AG04450 (cell line): Measurements from ENCODE around the gene KLHL7. TPM values are rescaled to one million over a fixed set of nuclear protein-coding genes. Genes with fewer than 3 reads are reported as not detected.

ENCODE experiments used
- CTCF ChIA-PET: fragments of 300-600, 350-600 bp; formaldehyde crosslinking; extraction: SDS; loops from one replicate; lab custom pipeline; 2022; ENCODE audit warnings: antibody characterized with exemption, inconsistent platforms; lab: Charles Lee
- POLR2A ChIA-PET: fragments of 350-600 bp; formaldehyde crosslinking; extraction: SDS; loops from one replicate; lab custom pipeline; 2021; ENCODE audit warnings: antibody characterized with exemption, inconsistent platforms; lab: Yijun Ruan, JAX
- DNase-seq: peaks from one replicate; pipeline ENCODE4 v3.0.0-alpha.2; 2011; ENCODE audit warnings: low read depth, low spot score
- H3K27ac ChIP-seq: one replicate; pipeline ENCODE4 v1.5.1; 2012; ENCODE audit warnings: low read depth, low read length, control low read depth
- H3K27me3 ChIP-seq: one replicate; pipeline ENCODE4 v1.6.0; 2012; ENCODE audit warnings: low read length; ENCODE audit not compliant: control insufficient read depth, insufficient read depth
- H3K4me3 ChIP-seq: 2 replicates; pipeline ENCODE4 v1.5.1; 2011; ENCODE audit warnings: mild to moderate bottlenecking, low read depth, low read length, control low read depth
- H3K9me3 ChIP-seq: 2 replicates; pipeline ENCODE4 v1.5.1; 2012; ENCODE audit warnings: low read length; ENCODE audit not compliant: control insufficient read depth, insufficient read depth
- polyA plus RNA-seq: library from polyadenylated mRNA; depleted of rRNA; stranded (reverse); fragments of >200 nt; gene quantifications from 2 replicates; pipeline ENCODE4 v1.2.3, GENCODE V29; 2011
- TF ChIP-seq, protein P1 (sequence below): IDR thresholded peaks from 2 replicates; pipeline ENCODE4 v1.5.1; 2011; ENCODE audit warnings: low read depth, low read length, control low read depth, inconsistent platforms

KLHL7 gene
- polyA plus RNA-seq, 1 experiment: 53.7 TPM

DNA sequence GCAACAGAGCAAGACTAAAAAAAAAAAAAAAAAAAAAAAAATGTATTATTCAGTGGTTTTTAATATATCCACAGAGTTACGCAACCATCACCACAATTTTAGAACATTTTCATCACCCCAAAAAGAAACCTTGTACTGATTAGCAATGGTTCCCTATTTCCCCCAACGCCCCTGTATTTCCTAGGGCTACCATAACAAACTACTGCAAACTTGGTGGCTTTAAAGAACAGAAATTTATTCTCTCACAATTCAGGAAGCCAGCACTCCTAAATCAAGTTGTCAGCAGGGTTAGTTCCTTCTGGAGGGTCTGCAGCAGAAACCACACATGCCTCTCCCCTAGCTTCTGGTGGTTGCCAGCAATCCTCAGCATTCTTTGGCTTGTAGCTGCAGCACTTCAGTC, 70.4 kb downstream of the KLHL7 start:
- H3K9me3 ChIP-seq: no peaks in the 10 kb centered on the region
- no peak overlapping the region for H3K4me3 ChIP-seq
- POLR2A ChIA-PET: no interaction called here
- no peak overlapping the region for H3K27ac ChIP-seq
- no peak for DNase-seq
- TF ChIP-seq, protein P1, sequence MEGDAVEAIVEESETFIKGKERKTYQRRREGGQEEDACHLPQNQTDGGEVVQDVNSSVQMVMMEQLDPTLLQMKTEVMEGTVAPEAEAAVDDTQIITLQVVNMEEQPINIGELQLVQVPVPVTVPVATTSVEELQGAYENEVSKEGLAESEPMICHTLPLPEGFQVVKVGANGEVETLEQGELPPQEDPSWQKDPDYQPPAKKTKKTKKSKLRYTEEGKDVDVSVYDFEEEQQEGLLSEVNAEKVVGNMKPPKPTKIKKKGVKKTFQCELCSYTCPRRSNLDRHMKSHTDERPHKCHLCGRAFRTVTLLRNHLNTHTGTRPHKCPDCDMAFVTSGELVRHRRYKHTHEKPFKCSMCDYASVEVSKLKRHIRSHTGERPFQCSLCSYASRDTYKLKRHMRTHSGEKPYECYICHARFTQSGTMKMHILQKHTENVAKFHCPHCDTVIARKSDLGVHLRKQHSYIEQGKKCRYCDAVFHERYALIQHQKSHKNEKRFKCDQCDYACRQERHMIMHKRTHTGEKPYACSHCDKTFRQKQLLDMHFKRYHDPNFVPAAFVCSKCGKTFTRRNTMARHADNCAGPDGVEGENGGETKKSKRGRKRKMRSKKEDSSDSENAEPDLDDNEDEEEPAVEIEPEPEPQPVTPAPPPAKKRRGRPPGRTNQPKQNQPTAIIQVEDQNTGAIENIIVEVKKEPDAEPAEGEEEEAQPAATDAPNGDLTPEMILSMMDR: no peak
- CTCF ChIA-PET: no interaction called here
- no peaks in the 10 kb centered on the region for H3K27me3 ChIP-seq

DNA sequence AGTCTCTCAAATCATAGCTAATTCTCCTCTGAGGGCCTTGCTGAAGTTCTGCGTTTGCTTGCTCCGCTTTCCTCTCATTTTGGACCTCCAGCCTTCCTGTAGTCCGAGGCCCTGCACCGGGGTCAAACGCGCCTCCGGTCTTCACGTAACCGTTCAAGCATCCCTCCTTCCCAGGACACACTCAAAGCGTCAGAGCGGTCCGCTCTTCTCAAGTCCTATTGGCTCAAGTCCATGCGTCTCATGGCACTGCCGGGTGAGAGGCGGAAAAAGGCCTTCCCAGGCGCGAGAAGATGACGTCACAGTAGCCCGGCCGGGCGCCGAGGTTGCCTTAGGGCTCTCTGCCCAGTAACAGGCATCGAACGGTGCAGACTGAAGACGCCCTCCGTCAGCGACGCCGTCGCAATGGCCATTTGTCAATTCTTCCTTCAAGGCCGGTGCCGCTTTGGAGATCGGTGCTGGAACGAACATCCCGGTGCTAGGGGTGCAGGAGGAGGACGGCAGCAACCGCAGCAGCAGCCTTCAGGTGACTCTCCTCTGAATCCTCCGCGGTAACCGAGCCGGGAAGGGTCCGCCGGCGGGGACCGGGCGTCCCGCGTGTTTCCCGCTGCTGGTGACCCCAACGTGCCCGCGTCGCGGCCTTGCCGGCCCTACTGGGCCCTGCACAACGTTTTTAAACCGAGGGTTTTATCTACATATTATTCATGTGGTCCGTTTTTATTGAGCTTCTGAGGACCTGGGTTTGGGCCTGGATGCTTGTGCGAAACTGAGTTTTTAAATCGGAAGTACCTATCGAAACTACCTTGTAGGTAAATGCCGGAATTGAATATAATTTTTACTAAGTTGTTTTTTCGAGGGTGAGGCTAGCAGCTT, 76.3 kb downstream of the KLHL7 start, which contains the start of gene NUP42:
Gene NUP42 (plus strand): TSS at position 365 of the 870 bp plus-strand sequence. CDS start 38 bp downstream, at position 403.
- Histone ChIP-seq H3K9me3 (no peaks in the 10 kb centered on the region), H3K4me3 (peak within 1 kb of the TSS; percentile 94), H3K27me3 (no peaks in the 10 kb centered on the region), H3K27ac (peak within 1 kb of the TSS; percentile 93)
- CTCF ChIA-PET: interaction anchor here (0.6 to 1.2 kb wide), 2 partner anchors 96 to 386 kb away, joined by 3 to 4 read pairs; no protein-coding TSS in a partner anchor
- POLR2A ChIA-PET: interaction anchor here (0.6 to 0.7 kb wide), 2 partner anchors 29 to 96 kb away, joined by 5 to 9 read pairs; no protein-coding TSS in a partner anchor
- DNase-seq: peak; percentile 98
- TF ChIP-seq, protein P1: no peak

DNA sequence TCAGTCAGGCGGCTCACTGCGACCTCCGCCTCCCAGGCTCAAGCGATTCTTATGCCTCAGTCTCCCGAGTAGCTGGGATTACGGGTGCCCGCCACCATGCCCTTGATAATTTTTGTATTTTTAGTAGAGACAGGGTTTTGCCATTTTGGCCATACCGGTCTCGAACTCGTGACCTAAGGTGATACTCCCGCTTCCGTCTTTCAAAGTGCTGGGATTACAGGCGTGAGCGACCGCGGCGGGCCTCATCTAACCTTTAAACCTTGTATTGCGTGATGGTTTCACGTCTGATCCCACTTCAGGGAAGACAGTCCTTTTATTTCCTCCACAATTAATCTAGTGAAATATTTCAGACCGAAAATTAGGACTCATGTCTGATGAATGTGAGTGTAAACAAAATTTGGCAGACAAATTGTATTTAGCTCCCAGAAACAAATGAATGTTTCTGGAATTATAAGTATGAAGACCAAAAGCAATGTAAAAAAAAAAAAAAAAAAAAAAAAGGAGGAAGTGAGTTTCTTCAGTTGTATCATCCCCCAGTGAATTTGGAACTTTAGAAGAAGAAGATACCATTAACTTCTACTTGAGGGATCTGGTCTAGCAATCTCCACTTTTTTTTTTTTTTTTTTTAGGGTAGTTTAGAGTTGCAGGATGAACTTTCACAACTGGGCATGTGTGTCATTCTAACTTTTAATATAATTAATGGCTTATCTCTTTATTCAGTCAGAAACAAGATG, 77.9 kb downstream of the KLHL7 start:
- Histone ChIP-seq H3K9me3 (no peaks in the 10 kb centered on the region), H3K4me3 (peak overlapping the region; percentile 94), H3K27ac (no peak overlapping the region), H3K27me3 (no peaks in the 10 kb centered on the region)
- TF ChIP-seq, protein P1: no peak
- CTCF ChIA-PET: interaction anchor here (0.6 to 1.8 kb wide), 13 partner anchors 12 to 1968 kb away, joined by 3 to 14 read pairs (median 5); no protein-coding TSS in a partner anchor
- POLR2A ChIA-PET: no interaction called here
- DNase-seq: no peak

DNA sequence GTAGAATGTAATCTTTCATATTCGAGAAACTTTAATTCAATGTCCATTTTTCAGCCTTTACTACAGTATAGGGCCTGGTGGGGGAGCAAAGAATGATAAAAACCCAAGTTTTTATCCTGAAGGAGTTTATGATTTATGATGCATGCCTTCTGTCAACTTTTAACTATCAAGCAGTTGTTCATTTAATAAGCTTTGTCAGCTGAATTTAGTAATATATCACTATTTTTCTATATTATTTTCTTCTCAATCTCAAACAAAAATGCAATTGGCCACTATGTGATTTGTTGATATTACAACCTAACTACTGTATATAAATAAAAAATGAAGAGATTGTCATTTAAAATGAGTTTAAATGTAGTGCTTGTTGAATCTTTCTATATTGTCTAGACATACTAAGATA, 78.7 kb downstream of the KLHL7 start:
- Histone ChIP-seq H3K27ac (no peak overlapping the region), H3K9me3 (no peaks in the 10 kb centered on the region), H3K27me3 (no peaks in the 10 kb centered on the region), H3K4me3 (no peak overlapping the region)
- ChIA-PET CTCF (interaction anchor here (0.6 to 1.8 kb wide), 9 partner anchors 9 to 304 kb away, joined by 3 to 11 read pairs (median 6); no protein-coding TSS in a partner anchor), POLR2A (no interaction called here)
- TF ChIP-seq, protein P1: no peak
- DNase-seq: no peak
